Kidney epithelial cell (primary cell): ENCODE data around the gene PALM. TPM values are rescaled to one million over a fixed set of nuclear protein-coding genes. Genes with fewer than 3 reads are reported as not detected.

Experiments used
- DNase-seq: peaks from one replicate; pipeline ENCODE4 v3.0.0-alpha.2; 2010; ENCODE audit warnings: low read depth
- H3K27me3 ChIP-seq: 2 replicates; pipeline ENCODE4 v1.6.0; 2011; ENCODE audit warnings: low read length; ENCODE audit not compliant: control insufficient read depth, insufficient read depth
- H3K36me3 ChIP-seq: 2 replicates; pipeline ENCODE4 v1.5.1; 2011; ENCODE audit warnings: low read length; ENCODE audit not compliant: control insufficient read depth, insufficient read depth
- H3K4me3 ChIP-seq: 2 replicates; pipeline ENCODE4 v1.5.1; 2011; ENCODE audit warnings: low read depth, mild to moderate bottlenecking, control low read depth, low read length
- total RNA-seq: library from RNA; depleted of rRNA; stranded (reverse); fragments of >200 nt; gene quantifications from 2 replicates; pipeline ENCODE4 v1.2.3, GENCODE V29; 2015
- TF ChIP-seq, protein P1 (sequence below): IDR thresholded peaks from 2 replicates; pipeline ENCODE4 v1.5.1; 2011; ENCODE audit warnings: mild to moderate bottlenecking, moderate library complexity, low read length, control low read depth, inconsistent platforms; ENCODE audit not compliant: insufficient read depth, poor library complexity, severe bottlenecking

PALM gene, protein sequence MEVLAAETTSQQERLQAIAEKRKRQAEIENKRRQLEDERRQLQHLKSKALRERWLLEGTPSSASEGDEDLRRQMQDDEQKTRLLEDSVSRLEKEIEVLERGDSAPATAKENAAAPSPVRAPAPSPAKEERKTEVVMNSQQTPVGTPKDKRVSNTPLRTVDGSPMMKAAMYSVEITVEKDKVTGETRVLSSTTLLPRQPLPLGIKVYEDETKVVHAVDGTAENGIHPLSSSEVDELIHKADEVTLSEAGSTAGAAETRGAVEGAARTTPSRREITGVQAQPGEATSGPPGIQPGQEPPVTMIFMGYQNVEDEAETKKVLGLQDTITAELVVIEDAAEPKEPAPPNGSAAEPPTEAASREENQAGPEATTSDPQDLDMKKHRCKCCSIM
- total RNA-seq: 42.8 and 49.8 TPM in 2 replicates

DNA sequence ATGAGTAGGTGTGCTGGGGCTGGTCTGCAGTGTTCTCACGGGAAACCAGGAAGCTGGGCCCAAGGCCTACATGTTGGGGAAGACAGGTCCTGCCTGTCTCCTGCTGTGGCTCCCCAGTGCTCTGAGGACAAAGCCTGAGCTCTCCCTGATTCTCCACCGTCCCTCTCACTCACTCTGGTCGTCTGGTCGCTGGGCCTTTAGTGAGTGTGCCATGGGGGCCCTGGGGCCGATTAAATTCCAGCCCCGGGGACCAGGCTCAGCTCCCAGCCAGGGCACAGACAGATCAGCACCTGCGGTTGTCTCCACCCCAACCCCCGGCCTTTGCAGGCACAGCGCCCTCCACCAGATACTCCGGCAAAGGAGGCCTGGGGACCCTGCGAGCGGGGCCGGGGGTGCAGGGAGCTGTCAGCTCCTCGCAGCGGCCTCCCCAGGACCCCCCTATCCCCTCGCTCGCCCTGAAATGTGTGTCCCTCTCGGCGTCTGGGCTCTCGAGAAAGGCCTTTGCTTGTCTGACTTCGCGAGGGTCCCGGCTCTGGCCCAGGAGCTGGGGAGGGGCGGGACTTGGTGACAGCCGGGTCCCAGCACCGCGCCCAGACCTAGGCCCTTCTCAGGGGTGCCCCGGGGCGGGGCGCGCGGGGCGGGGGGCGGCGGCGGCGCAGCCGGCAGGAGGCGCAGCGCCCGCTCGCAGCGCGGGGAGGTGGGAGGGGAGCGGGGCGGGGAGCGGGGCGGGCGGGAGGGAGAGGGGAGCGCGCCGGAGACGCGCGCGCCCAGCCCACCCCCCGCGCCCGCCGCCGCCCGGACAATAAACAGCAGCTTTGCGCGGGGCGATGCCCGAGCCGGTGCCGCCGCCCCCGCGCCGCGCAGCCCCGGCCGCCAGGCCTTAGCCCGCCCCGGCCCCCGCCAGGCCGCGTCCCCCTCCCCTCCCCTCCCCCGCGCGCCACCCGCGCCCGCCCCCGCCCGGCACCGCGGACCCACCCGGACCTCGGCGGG lies at the start of gene PALM:
Gene PALM (plus strand): TSS at position 782 of the 990 bp plus-strand sequence. CDS start 212 bp downstream, outside the sequence.
- peak within 1 kb of the TSS; percentile 60 for H3K4me3 ChIP-seq

DNA sequence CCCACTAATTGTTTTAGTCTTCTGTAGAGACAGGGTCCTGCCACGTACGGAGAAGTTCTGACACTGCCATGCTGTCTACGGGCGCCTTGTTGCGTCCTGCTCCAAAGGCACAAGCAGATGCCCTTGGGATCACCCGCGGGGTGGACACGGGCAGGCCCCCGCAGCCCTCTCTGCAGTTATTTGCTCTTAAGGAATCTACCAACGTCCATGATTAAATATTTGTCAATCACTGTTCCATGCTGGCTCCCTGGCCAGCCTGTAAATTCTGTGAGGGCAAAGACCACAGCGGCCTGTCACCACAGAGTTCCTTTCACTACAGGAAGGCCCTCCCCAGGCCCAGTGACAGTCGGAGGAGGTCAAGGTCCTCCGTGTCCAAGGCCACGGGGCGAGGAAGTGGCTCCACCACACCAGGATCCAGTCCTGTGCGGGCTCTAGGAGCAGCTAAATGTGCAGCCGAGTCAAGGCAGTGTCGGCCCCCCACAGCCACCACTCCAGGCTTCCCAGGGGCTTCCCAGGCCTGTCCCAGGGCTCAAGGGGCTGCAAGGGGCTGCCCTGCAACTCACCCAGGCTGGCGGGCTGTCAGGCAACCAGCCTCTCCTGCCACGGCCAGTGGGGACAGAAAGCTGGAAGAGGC lies 47.8 kb upstream of the PALM start:
- H3K4me3 ChIP-seq: peak overlapping the region; percentile 95
- no peaks in the 10 kb centered on the region for H3K36me3 ChIP-seq
- no peak for DNase-seq
- no peaks in the 10 kb centered on the region for H3K27me3 ChIP-seq
- TF ChIP-seq, protein P1, sequence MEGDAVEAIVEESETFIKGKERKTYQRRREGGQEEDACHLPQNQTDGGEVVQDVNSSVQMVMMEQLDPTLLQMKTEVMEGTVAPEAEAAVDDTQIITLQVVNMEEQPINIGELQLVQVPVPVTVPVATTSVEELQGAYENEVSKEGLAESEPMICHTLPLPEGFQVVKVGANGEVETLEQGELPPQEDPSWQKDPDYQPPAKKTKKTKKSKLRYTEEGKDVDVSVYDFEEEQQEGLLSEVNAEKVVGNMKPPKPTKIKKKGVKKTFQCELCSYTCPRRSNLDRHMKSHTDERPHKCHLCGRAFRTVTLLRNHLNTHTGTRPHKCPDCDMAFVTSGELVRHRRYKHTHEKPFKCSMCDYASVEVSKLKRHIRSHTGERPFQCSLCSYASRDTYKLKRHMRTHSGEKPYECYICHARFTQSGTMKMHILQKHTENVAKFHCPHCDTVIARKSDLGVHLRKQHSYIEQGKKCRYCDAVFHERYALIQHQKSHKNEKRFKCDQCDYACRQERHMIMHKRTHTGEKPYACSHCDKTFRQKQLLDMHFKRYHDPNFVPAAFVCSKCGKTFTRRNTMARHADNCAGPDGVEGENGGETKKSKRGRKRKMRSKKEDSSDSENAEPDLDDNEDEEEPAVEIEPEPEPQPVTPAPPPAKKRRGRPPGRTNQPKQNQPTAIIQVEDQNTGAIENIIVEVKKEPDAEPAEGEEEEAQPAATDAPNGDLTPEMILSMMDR: no peak

More for the DNA sequence above, at the start of gene PALM:
- TF ChIP-seq, protein P1: no peak
- Histone ChIP-seq H3K36me3 (no peaks in the 10 kb centered on the region), H3K27me3 (peaks cover 11% of the 10 kb centered on the region)
- DNase-seq: no peak

DNA sequence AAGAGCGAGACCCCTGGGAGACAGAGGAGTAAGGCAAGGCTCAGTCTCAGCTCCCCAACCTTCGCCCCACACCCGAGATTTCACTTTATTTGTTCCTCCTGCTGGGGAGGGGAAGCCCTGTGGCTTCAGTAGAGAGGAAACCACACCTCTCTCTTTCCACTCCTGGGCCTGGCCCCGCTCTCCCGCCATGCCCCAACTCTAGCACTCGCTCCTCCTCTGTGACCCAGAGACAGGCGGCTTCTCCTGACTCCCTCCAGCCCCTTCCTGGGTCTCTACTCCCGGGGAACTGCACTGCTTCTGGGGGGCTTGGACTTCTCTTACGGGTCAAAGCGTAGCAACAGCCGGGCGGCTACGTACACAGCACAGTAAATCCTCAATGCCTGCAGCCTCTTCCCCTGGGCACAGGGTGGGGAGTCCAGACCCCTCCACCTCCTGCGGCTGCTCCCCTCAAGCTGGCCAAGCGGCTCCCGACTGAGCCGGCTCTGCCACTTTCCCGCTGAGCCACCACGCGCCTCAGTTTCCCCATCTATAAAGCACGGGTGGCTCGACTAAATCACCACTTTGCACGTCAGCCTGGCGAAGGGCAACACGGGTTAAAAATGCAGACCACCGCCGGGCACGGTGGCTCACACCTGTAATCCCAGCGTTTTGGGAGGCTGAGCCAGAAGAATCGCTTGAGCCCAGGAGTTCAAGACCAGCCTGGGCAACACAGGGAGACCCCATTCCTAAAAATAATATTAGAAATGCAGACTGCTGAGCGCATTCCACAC lies 47.1 kb upstream of the PALM start:
- H3K27me3 ChIP-seq: no peaks in the 10 kb centered on the region

DNA sequence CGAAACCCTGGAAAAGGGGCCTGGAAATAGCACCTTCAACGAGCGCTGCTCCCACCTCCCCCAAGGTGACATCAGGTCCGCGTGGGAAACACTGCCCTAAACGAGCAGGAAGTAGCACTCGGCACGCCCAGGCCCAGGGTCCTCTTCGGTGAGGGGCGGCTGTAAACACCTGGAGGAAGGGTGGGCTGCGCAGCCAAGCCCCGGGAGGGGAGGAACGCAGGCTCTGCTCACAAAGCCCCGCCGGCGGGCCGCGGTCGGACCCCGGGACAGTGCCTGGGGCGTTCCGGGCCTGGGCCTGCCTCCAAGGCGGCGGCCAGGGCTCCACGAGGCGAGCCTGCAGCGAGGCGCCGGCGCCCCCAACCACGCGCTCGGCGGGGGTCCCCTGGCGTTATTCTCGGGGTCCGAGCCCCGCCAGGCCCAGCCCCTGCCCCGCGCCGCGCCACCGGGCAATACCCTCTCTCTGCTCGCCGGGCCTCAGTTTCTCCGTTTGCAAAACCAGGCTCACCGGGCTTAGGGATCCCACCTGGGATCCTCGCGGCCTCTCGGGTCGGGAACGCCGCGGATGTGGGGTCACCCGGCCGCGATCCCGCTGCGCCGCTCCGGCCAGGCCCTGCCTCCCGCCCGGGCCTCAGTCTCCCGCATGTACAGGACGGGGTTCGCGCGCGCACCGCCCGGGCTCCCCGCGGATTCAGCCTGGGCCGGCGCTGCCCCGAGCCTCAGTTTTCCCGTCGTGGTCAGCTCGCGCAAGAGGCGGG lies 46.4 kb upstream of the PALM start:
- TF ChIP-seq, protein P1: no peak
- H3K4me3 ChIP-seq: peak overlapping the region; percentile 95
- no peaks in the 10 kb centered on the region for H3K36me3 ChIP-seq
- no peaks in the 10 kb centered on the region for H3K27me3 ChIP-seq
- no peak for DNase-seq

More for the DNA sequence above, 47.1 kb upstream of the PALM start:
- Histone ChIP-seq H3K36me3 (no peaks in the 10 kb centered on the region), H3K4me3 (peak overlapping the region; percentile 95)
- TF ChIP-seq, protein P1: no peak
- DNase-seq: no peak
